VCaP (cell line): ENCODE data around the gene FBXW9.
"Not testable (repeated sequence)": the region's sequence is repeated elsewhere in the genome, so short reads cannot be mapped to it uniquely, and the experiment has no call there.

ENCODE experiments used
- H3K27ac ChIP-seq: fragments of 450-650 bp; 2 replicates; pipeline ENCODE4 v1.5.1; 2017
- CTCF ChIP-seq: fragments of 450-650 bp; conservative IDR thresholded peaks from 2 replicates; pipeline ENCODE4 v1.5.1; 2017; ENCODE audit warnings: mild to moderate bottlenecking, moderate library complexity

Gene FBXW9

DNA sequence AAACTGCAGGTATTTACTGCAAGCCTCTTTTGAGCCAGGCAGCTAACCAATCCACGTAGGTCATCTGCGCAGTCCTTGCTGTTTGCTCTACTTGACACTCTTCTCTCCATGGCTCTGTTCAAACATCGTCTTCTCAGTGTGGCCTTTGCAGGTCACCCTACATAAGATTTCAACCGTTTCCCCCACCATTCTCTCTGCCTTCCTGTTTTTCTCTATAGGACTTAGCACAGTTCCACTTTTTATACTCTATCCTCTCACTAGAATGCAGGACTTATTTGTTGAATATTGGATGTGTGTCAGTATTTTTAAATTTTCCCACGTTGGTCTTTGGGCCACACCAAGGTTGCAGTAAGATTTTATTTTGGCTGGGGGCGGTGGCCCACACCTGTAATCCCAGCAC lies 1.7 kb upstream of the FBXW9 start:
- H3K27ac ChIP-seq: no peak overlapping the region
- TF ChIP-seq CTCF: no peak

DNA sequence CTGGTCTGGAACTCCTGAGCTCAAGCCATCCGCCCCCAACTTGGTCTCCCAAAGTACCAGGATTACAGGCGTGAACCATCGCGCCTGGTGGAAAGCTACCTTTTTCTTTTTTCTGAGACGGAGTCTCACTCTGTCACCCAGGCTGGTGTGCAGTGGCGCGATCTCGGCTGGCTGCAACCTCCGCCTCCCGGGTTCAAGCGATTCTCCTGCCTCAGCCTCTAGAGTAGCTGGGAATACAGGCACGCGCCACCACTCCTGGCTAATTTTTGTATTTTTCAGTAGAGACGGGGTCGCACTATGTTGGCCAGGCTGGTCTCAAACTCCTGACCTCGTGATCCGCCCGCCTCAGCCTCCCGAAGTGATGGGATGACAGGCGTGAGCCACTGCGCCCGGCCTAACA lies 994 bp upstream of the FBXW9 start:
- H3K27ac ChIP-seq: not testable (repeated sequence)

GRCh38 chr19:12695997-12696365 lies 450 bp downstream of the FBXW9 start:
- no peak for TF ChIP-seq CTCF
- H3K27ac ChIP-seq: peak overlapping the region; percentile 77

- H3K27ac ChIP-seq: peak overlapping the region; percentile 77; the same call in 1 of the 2 replicates
- no peak for TF ChIP-seq CTCF
Measured at GRCh38 chr19:12695514-12695913, 917 bp downstream of the FBXW9 start.

DNA sequence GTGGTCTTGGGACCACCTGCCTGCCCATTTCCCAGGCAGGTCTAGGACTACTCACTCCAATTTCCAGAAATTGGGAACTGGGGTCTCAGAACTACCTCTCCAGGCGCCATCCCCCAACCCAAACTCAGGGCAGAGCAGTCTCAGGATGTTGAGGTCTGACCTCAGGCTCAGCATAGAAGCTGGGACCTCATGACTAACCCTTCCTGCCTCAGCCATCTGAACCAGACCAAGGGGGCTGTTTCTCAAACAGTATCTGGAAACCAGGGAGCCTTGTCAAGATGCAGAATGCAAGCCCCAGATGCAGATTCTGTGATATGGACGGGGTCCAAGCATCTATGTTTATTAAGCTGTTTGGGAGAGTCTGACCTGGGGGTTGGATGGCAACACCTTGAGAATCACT lies 1.3 kb downstream of the FBXW9 start:
- TF ChIP-seq CTCF: no peak
- no peak overlapping the region for H3K27ac ChIP-seq

DNA sequence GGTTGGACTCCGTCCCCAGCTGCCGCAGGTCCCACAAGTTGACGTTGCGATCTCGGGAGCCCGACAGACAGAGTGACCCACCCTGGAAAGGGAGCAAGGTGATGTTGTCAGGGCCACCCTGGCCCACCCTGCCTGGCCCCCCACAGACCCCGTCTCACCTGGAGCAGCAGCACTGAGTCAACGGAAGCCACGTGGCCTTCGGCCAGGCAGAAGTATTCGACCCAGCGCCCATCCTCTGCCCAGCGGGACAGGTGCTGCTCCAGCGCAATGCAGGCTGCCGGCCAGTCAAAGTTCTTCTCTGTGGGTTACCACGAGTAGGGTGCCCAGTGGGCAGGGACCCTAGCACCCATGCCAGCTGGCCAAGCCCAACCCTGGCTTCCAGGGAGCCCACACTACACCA lies 1.8 kb downstream of the FBXW9 start:
- no peak for TF ChIP-seq CTCF
- no peak overlapping the region for H3K27ac ChIP-seq

DNA sequence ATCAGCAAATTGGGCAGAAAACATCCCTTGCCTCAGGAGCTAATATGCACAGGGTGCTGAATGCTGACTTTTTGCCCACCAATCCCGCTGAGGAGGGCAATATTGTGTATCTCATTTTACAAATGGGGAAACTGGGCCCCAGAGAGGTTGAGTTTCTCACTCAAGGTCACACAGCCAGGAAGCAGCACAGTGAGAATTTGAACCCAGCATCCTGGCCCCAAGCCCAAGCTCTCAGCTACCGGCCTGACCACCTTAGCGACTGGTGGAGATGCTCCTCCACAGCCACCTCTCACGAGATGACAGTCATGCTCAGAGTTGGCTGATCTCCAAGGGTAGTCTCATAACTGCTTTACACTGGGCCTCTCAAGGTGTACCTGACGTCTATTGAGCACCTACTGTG lies 3.5 kb downstream of the FBXW9 start:
- H3K27ac ChIP-seq: no peak overlapping the region
- no peak for TF ChIP-seq CTCF

GRCh38 chr19:12689581-12690216 lies 6.7 kb downstream of the FBXW9 start:
- no peak overlapping the region for H3K27ac ChIP-seq
- TF ChIP-seq CTCF: no peak
